Epidermal melanocyte (primary cell): ENCODE results near the gene TMEM205.

Source experiments
- DNase-seq: peaks from one replicate; pipeline ENCODE4 v3.0.0; 2011; ENCODE audit warnings: low spot score; ENCODE audit not compliant: insufficient read length

Gene TMEM205

GRCh38 chr19:11300811-11301120, 45.3 kb downstream of the TMEM205 start:
- DNase-seq = no peak

GRCh38 chr19:11299946-11300810, 45.9 kb downstream of the TMEM205 start:
- DNase-seq = no peak

GRCh38 chr19:11296264-11296663, 49.8 kb downstream of the TMEM205 start:
- DNase-seq = no peak

- no peak for DNase-seq
These were observed 50.3 kb downstream of the TMEM205 start, which contains the start of gene TSPAN16 for GRCh38 chr19:11295665-11296245. Gene TSPAN16 (plus strand): TSS chr19:11296160. CDS start chr19:11296298, 138 bp downstream.

- DNase-seq = no peak
These were observed 50.9 kb downstream of the TMEM205 start for GRCh38 chr19:11295180-11295579.

GRCh38 chr19:11293433-11294389, 52.4 kb downstream of the TMEM205 start:
- peak; percentile 87 for DNase-seq
